ENCODE measurements around the gene PSMG3. TPM values are rescaled to one million over a fixed set of nuclear protein-coding genes. Genes with fewer than 3 reads are reported as not detected.

The PSMG3 gene
- total RNA-seq, 1 experiment from 2014 or later, result 63.0 TPM

- H3K23ac ChIP-seq (ENCODE audit: insufficient read length, low read depth, low read length), result no peak overlapping the region
- no peak overlapping the region for H2AFZ ChIP-seq (ENCODE audit: low read length)
- Mint-ChIP-seq H3K27ac (peak overlapping the region; percentile 72 to 96 (median 90); a peak in 5 of 7 replicates), H3K27me3 (ENCODE audit: low read depth) (no peaks in the 10 kb centered on the region), H3K9me3 (no peaks in the 10 kb centered on the region), H3K4me1 (peaks cover 22 to 23% of the 10 kb centered on the region in 2 experiments), H3K36me3 (ENCODE audit: insufficient read depth in 1 of 3, low read depth in 3 of 3) (peaks cover 3 to 15% (median 6%) of the 10 kb centered on the region in 3 experiments; a peak in 4 of 7 replicates), H3K4me3 (peak overlapping the region in 1 of 2 experiments; percentile 34; a peak in 1 of 5 replicates)
- H2BK15ac ChIP-seq (ENCODE audit: low read depth, low read length), result no peak overlapping the region
- no peak overlapping the region for H2BK5ac ChIP-seq (ENCODE audit: insufficient read length, low read length)
- H2BK12ac ChIP-seq (ENCODE audit: insufficient read length, low read depth, low read length), result peak overlapping the region; percentile 66
- no peak overlapping the region for H4K5ac ChIP-seq (ENCODE audit: insufficient read length, low read depth, low read length)
- TF ChIP-seq, protein P1, sequence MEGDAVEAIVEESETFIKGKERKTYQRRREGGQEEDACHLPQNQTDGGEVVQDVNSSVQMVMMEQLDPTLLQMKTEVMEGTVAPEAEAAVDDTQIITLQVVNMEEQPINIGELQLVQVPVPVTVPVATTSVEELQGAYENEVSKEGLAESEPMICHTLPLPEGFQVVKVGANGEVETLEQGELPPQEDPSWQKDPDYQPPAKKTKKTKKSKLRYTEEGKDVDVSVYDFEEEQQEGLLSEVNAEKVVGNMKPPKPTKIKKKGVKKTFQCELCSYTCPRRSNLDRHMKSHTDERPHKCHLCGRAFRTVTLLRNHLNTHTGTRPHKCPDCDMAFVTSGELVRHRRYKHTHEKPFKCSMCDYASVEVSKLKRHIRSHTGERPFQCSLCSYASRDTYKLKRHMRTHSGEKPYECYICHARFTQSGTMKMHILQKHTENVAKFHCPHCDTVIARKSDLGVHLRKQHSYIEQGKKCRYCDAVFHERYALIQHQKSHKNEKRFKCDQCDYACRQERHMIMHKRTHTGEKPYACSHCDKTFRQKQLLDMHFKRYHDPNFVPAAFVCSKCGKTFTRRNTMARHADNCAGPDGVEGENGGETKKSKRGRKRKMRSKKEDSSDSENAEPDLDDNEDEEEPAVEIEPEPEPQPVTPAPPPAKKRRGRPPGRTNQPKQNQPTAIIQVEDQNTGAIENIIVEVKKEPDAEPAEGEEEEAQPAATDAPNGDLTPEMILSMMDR (conservative IDR thresholded peaks at IDR 0.05), result no peak
- no peak overlapping the region for H3K9ac ChIP-seq (ENCODE audit: extremely low read depth, insufficient read length, low read length)
- H4K8ac ChIP-seq (replicated peaks; ENCODE audit: insufficient read length, low read depth, low read length), result no peak overlapping the region
- H3K27me3 ChIP-seq (ENCODE audit: insufficient read depth, low read length), result no peaks in the 10 kb centered on the region
- no peaks in the 10 kb centered on the region for H3K79me1 ChIP-seq (ENCODE audit: insufficient read depth, low read depth, low read length, poor library complexity, severe bottlenecking)
- H3K4me1 ChIP-seq (ENCODE audit: insufficient read depth, low read length), result peaks cover 3% of the 10 kb centered on the region; the same call in 1 of the 2 replicates
- no peak overlapping the region for H2BK120ac ChIP-seq (ENCODE audit: low read depth, low read length, poor library complexity, severe bottlenecking)
- no CpG with 5 or more reads among the region's 56 CpGs for WGBS (ENCODE audit: extremely low coverage, insufficient read length, low lambda C conversion rate)
- no peak overlapping the region for H3T11ph ChIP-seq (ENCODE audit: low read length)
- H2BK20ac ChIP-seq (ENCODE audit: low read depth, low read length, poor library complexity, severe bottlenecking), result no peak overlapping the region
- H3K56ac ChIP-seq (ENCODE audit: insufficient read length, low read depth, low read length), result no peak overlapping the region
- H3K27ac ChIP-seq (ENCODE audit: insufficient read length, low read depth, low read length), result no peak overlapping the region
- no peak overlapping the region for H3K4me2 ChIP-seq (ENCODE audit: insufficient read depth, insufficient read length, low read length)
- no peak overlapping the region for H2AK5ac ChIP-seq (ENCODE audit: insufficient read length, low read length)
- peak overlapping the region; percentile 69 for H4K91ac ChIP-seq (ENCODE audit: insufficient read length, low read depth, low read length)
- peak overlapping the region; percentile 87 for H3K18ac ChIP-seq (ENCODE audit: insufficient read length, low read depth, low read length)
- H3K4ac ChIP-seq (ENCODE audit: low read depth, low read length), result no peak overlapping the region
- DNase-seq, result no peak
- no peaks in the 10 kb centered on the region for H3K23me2 ChIP-seq (ENCODE audit: insufficient read length, low read depth, low read length, poor library complexity, severe bottlenecking)
- no peaks in the 10 kb centered on the region for H3K9me3 ChIP-seq (ENCODE audit: control insufficient read depth, low read depth, low read length)
- H3K14ac ChIP-seq (ENCODE audit: insufficient read depth, low read length), result peak overlapping the region; percentile 91
- H3K79me2 ChIP-seq (ENCODE audit: insufficient read depth, low read length), result peaks cover 7% of the 10 kb centered on the region; the same call in 1 of the 2 replicates
- no peaks in the 10 kb centered on the region for H4K20me1 ChIP-seq (ENCODE audit: control insufficient read depth, insufficient read depth, insufficient read length)
These were observed 32.1 kb downstream of the PSMG3 start for GRCh38 chr7:1537535-1538412.

Measured in H9 (cell line).